H1 (cell line): Measurements from ENCODE around the gene GALNT2. TPM values are rescaled to one million over a fixed set of nuclear protein-coding genes. Genes with fewer than 3 reads are reported as not detected.

Experiments
- ASH2L ChIP-seq: fragments of 200-600, 300-600 bp; sonication (generic); IDR thresholded peaks from one replicate; pipeline ENCODE4 v1.7.1; 2017; ENCODE audit warnings: low read length
- CTBP2 ChIP-seq: IDR thresholded peaks from 2 replicates; pipeline ENCODE4 v1.7.0; 2011; ENCODE audit warnings: borderline replicate concordance, mild to moderate bottlenecking, moderate library complexity, mixed read lengths, low read length; ENCODE audit not compliant: insufficient read depth, insufficient read length
- GABPA ChIP-seq: IDR thresholded peaks from 2 replicates; pipeline ENCODE4 v1.6.1; 2011; ENCODE audit warnings: mild to moderate bottlenecking, low read length, moderate library complexity, borderline replicate concordance; ENCODE audit not compliant: insufficient read depth
- GTF2F1 ChIP-seq: IDR thresholded peaks from 2 replicates; pipeline ENCODE4 v1.6.1; 2012; ENCODE audit warnings: low read depth, low read length, improper control_type of control experiment, borderline replicate concordance
- HDAC6 ChIP-seq: IDR thresholded peaks from one replicate; pipeline ENCODE4 v1.7.1; 2012; ENCODE audit warnings: low read depth, mild to moderate bottlenecking, inconsistent platforms, low read length, moderate library complexity
- MAFK ChIP-seq: IDR thresholded peaks from 2 replicates; pipeline ENCODE4 v1.6.1; 2012; ENCODE audit warnings: low read depth, mild to moderate bottlenecking, improper control_type of control experiment, low read length
- POU5F1 ChIP-seq: IDR thresholded peaks from 2 replicates; pipeline ENCODE4 v1.6.1; 2011; ENCODE audit warnings: low read depth, mild to moderate bottlenecking, low read length, moderate library complexity
- RBBP5 ChIP-seq: IDR thresholded peaks from 2 replicates; pipeline ENCODE4 v1.7.1; 2012; ENCODE audit warnings: low read depth, mild to moderate bottlenecking, inconsistent platforms, low read length, moderate library complexity, borderline replicate concordance
- RFX5 ChIP-seq: IDR thresholded peaks from 2 replicates; pipeline ENCODE4 v1.6.1; 2011; ENCODE audit warnings: low read depth, low read length, improper control_type of control experiment, borderline replicate concordance
- SIRT6 ChIP-seq: IDR thresholded peaks from one replicate; pipeline ENCODE4 v1.7.1; 2012; ENCODE audit warnings: low read length, inconsistent platforms
- SP1 ChIP-seq: IDR thresholded peaks from 2 replicates; pipeline ENCODE4 v1.6.1; 2011; ENCODE audit warnings: low read depth, low read length
- TBP ChIP-seq: IDR thresholded peaks from 2 replicates; pipeline ENCODE4 v1.6.1; 2011; ENCODE audit warnings: low read depth, low read length, improper control_type of control experiment
- polyA plus RNA-seq, 7 experiments: library from polyadenylated mRNA; depleted of rRNA in 3 of 7; stranded (reverse) in 5 of 7; unstranded in 2 of 7; fragments of >200 nt in 5 of 7; fragments of 200-250 nt in 2 of 7; gene quantifications; 1 replicate in 5 of 7; 2 replicates in 1 of 7; 4 replicates in 1 of 7; pipeline versions ENCODE4 v1.2.1 to v1.2.3, GENCODE V29; 2011 to 2013; ENCODE audit warnings: missing spikeins in 2 of 7, mixed read lengths in 2 of 7
- total RNA-seq: library from RNA; stranded (reverse); fragmentation: NEBNext Ultra II Directional; extraction: Animal tissue kit (Norgen Biotek cat#: 25700); gene quantifications from 2 replicates; pipeline ENCODE4 v1.2.1, GENCODE V29; 2021
- TF ChIP-seq, protein P1 (sequence below): fragments of 300-600 bp; sonication (generic); IDR thresholded peaks from 2 replicates; pipeline ENCODE4 v1.7.1; 2012; ENCODE audit warnings: low read length, moderate library complexity, mild to moderate bottlenecking, inconsistent platforms; ENCODE audit not compliant: insufficient replicate concordance

The GALNT2 gene
- total and polyA plus RNA-seq, 2 of the 8 experiments (the other 6 are each of a cell fraction or from before 2014, with no cell fraction given): 34.5 to 75.3 TPM

DNA sequence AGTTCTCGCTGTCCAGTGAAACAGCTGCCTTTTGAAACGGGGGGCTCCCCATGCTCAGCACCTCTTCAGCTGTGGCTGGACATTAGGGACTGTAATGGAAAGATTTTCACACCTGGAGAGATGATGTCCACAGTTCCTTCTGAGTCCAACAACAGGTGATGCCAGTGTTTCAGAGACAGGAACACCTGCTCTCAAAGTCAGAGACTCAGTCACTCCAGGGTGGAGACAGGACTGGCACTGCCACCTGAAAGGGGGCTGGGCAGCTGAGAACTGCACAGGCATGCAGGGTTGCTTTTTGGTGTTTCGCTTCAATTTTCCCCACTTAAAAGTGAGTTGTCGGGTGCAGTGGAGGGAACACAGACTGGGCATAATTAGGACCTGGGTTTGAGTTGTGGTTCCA, 124.8 kb downstream of the GALNT2 start (continued):
- TF ChIP-seq, protein P1, sequence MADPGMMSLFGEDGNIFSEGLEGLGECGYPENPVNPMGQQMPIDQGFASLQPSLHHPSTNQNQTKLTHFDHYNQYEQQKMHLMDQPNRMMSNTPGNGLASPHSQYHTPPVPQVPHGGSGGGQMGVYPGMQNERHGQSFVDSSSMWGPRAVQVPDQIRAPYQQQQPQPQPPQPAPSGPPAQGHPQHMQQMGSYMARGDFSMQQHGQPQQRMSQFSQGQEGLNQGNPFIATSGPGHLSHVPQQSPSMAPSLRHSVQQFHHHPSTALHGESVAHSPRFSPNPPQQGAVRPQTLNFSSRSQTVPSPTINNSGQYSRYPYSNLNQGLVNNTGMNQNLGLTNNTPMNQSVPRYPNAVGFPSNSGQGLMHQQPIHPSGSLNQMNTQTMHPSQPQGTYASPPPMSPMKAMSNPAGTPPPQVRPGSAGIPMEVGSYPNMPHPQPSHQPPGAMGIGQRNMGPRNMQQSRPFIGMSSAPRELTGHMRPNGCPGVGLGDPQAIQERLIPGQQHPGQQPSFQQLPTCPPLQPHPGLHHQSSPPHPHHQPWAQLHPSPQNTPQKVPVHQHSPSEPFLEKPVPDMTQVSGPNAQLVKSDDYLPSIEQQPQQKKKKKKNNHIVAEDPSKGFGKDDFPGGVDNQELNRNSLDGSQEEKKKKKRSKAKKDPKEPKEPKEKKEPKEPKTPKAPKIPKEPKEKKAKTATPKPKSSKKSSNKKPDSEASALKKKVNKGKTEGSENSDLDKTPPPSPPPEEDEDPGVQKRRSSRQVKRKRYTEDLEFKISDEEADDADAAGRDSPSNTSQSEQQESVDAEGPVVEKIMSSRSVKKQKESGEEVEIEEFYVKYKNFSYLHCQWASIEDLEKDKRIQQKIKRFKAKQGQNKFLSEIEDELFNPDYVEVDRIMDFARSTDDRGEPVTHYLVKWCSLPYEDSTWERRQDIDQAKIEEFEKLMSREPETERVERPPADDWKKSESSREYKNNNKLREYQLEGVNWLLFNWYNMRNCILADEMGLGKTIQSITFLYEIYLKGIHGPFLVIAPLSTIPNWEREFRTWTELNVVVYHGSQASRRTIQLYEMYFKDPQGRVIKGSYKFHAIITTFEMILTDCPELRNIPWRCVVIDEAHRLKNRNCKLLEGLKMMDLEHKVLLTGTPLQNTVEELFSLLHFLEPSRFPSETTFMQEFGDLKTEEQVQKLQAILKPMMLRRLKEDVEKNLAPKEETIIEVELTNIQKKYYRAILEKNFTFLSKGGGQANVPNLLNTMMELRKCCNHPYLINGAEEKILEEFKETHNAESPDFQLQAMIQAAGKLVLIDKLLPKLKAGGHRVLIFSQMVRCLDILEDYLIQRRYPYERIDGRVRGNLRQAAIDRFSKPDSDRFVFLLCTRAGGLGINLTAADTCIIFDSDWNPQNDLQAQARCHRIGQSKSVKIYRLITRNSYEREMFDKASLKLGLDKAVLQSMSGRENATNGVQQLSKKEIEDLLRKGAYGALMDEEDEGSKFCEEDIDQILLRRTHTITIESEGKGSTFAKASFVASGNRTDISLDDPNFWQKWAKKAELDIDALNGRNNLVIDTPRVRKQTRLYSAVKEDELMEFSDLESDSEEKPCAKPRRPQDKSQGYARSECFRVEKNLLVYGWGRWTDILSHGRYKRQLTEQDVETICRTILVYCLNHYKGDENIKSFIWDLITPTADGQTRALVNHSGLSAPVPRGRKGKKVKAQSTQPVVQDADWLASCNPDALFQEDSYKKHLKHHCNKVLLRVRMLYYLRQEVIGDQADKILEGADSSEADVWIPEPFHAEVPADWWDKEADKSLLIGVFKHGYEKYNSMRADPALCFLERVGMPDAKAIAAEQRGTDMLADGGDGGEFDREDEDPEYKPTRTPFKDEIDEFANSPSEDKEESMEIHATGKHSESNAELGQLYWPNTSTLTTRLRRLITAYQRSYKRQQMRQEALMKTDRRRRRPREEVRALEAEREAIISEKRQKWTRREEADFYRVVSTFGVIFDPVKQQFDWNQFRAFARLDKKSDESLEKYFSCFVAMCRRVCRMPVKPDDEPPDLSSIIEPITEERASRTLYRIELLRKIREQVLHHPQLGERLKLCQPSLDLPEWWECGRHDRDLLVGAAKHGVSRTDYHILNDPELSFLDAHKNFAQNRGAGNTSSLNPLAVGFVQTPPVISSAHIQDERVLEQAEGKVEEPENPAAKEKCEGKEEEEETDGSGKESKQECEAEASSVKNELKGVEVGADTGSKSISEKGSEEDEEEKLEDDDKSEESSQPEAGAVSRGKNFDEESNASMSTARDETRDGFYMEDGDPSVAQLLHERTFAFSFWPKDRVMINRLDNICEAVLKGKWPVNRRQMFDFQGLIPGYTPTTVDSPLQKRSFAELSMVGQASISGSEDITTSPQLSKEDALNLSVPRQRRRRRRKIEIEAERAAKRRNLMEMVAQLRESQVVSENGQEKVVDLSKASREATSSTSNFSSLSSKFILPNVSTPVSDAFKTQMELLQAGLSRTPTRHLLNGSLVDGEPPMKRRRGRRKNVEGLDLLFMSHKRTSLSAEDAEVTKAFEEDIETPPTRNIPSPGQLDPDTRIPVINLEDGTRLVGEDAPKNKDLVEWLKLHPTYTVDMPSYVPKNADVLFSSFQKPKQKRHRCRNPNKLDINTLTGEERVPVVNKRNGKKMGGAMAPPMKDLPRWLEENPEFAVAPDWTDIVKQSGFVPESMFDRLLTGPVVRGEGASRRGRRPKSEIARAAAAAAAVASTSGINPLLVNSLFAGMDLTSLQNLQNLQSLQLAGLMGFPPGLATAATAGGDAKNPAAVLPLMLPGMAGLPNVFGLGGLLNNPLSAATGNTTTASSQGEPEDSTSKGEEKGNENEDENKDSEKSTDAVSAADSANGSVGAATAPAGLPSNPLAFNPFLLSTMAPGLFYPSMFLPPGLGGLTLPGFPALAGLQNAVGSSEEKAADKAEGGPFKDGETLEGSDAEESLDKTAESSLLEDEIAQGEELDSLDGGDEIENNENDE: no peak
- TF ChIP-seq ASH2L (no peak), POU5F1 (no peak), RFX5 (no peak), RBBP5 (no peak), GTF2F1 (no peak), SP1 (no peak), HDAC6 (no peak), MAFK (no peak), TBP (no peak), GABPA (no peak), SIRT6 (no peak), CTBP2 (no peak)
